ENCODE results near the gene NECAB3. TPM values are rescaled to one million over a fixed set of nuclear protein-coding genes. Genes with fewer than 3 reads are reported as not detected.
A peak's percentile ranks its signal among the peaks of the same experiment; 100 is the strongest.

The NECAB3 gene
- total RNA-seq, 1 donor from 2014 or later: 63.3 TPM

DNA sequence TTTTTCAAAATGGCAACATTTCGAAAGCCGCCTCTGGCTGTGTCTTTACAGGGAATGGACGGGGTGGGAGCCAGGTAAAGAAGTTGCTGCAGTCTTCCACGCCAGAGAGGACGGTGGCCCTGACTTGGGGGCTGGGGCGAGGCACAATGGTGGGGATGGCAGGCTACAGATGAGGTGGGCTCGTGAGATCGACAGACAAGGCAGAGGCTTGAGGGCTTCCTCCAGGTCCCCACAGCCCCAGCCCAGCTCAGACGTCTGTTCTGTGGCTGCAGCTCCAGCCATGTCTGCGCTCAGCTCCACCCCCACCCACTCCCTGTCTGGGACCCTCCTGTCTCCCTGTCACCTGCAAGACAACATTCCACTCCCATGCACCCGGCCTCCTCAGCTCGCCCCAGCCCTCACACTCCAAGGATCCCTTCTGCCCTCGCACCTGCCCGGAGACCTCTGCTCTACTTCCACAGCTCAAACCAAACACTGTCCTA lies 19.5 kb downstream of the NECAB3 start:
- Mint-ChIP-seq H3K27ac (ENCODE audit: unreplicated experiment) (no peak overlapping the region), H3K36me3 (ENCODE audit: low read depth) (peaks cover 3% of the 10 kb centered on the region), H3K9me3 (no peaks in the 10 kb centered on the region), H3K4me3 (peak overlapping the region; percentile 65), H3K27me3 (ENCODE audit: low read depth) (peaks cover 3% of the 10 kb centered on the region), H3K4me1 (peaks cover 19% of the 10 kb centered on the region)
- no peak for DNase-seq (ENCODE audit: low read depth, low spot score)
- TF ChIP-seq, protein P1, sequence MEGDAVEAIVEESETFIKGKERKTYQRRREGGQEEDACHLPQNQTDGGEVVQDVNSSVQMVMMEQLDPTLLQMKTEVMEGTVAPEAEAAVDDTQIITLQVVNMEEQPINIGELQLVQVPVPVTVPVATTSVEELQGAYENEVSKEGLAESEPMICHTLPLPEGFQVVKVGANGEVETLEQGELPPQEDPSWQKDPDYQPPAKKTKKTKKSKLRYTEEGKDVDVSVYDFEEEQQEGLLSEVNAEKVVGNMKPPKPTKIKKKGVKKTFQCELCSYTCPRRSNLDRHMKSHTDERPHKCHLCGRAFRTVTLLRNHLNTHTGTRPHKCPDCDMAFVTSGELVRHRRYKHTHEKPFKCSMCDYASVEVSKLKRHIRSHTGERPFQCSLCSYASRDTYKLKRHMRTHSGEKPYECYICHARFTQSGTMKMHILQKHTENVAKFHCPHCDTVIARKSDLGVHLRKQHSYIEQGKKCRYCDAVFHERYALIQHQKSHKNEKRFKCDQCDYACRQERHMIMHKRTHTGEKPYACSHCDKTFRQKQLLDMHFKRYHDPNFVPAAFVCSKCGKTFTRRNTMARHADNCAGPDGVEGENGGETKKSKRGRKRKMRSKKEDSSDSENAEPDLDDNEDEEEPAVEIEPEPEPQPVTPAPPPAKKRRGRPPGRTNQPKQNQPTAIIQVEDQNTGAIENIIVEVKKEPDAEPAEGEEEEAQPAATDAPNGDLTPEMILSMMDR (conservative IDR thresholded peaks at IDR 0.05): no peak

DNA sequence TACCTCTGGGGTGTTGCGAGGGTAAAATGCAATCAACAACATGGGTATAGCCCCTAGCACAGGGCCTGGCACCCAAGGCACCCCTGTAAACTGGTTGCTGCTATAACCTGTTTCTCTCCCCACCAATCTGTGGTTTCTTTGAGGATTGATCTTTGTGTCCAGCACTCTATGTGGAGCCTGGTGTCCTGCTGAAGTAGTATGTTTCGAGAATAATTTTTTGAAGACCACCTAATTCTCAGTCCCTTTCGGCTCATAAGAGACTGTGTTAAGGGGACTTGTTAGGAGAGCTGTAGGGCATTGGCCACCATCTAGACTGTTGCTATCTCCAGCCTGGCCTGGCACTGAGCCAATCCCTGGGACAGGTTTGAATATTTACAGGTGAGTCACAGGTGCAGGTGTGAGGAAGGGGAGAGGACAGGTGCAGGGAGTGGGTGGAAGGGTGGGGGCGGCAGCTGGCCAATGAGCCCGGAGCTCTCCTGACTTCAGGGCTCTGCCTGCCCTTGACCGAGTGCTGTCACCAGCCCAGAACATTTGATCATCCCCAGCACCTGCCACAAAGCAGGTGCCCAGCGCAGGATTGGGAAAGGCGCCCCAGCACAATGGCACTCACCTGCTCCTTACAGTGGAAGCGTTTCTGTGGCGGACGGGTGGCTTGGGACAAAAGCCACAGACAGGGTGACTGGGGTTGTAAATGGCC lies 20.2 kb downstream of the NECAB3 start:
- Mint-ChIP-seq H3K9me3 (no peaks in the 10 kb centered on the region), H3K36me3 (ENCODE audit: low read depth) (peaks cover 2% of the 10 kb centered on the region), H3K4me3 (peak overlapping the region; percentile 68), H3K27me3 (ENCODE audit: low read depth) (peaks cover 3% of the 10 kb centered on the region), H3K4me1 (peaks cover 25% of the 10 kb centered on the region), H3K27ac (ENCODE audit: unreplicated experiment) (peak overlapping the region; percentile 54)
- TF ChIP-seq, protein P1 (conservative IDR thresholded peaks at IDR 0.05): no peak
- no peak for DNase-seq (ENCODE audit: low read depth, low spot score)

DNA sequence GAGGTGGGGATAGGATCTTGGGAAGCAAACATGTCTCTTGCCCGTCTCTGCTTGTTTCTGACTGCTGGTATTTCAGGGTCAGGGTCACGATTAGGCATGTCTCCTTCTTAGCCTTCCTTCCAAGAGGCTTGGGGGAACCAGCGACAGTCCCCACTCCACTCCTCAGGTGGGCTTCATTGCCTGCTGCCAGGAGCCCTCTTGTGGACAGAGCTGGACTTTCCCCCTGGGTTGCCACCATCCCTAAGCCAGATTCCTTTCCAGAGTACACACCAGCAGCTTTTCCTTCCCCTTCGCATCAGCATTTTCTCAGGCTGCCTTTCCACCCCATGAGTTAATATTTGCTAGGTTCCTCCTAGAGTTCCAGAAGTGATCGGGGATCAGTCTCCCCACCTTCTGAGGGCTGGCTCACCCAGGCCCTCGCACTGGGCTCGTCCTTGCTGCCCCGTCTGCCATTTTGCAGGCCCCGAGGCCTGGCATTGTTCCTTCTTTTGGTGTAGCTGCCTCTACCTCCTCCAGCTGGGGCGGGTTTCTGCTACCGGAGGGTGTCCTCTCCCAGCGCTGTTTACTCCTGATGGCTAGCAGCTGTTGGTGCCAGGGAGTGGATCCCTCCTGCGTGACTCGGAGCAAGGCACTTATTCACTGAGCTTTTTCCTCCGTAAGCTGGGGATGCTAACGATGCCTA lies 20.9 kb downstream of the NECAB3 start:
- peak; percentile 79 for DNase-seq (ENCODE audit: low read depth, low spot score)
- Mint-ChIP-seq H3K36me3 (ENCODE audit: low read depth) (no peaks in the 10 kb centered on the region), H3K9me3 (no peaks in the 10 kb centered on the region), H3K27ac (ENCODE audit: unreplicated experiment) (no peak overlapping the region), H3K27me3 (ENCODE audit: low read depth) (peaks cover 3% of the 10 kb centered on the region), H3K4me3 (peak overlapping the region; percentile 68), H3K4me1 (peaks cover 29% of the 10 kb centered on the region)
- TF ChIP-seq, protein P1 (conservative IDR thresholded peaks at IDR 0.05): peak; percentile 89

DNA sequence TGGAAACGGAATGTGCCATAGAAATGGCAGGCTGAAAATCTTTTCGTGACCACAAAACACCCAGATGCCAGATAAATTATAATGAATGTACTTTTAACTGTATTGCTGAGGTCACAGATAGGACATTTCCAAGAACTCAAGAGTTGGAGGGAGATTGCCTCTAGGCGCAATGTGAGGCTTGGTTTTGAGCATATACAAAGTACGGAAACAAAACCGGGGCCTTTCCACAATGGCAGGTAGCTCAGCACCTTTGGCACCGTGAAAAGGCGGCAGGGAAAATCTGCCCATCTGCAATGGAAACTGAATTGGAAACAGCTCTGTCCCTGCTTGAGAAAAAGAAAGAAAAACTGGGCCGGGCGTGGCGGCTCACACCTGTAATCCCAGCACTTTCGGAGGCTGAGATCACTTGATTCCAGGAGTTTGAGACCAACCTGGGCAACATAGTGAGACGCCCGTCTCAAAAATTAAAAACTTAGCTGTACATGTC lies 22.6 kb downstream of the NECAB3 start:
- Mint-ChIP-seq H3K36me3 (ENCODE audit: low read depth) (peaks cover 6% of the 10 kb centered on the region), H3K27me3 (ENCODE audit: low read depth) (peaks cover 3% of the 10 kb centered on the region), H3K4me3 (peak overlapping the region; percentile 44), H3K4me1 (peaks cover 29% of the 10 kb centered on the region), H3K9me3 (no peaks in the 10 kb centered on the region), H3K27ac (ENCODE audit: unreplicated experiment) (no peak overlapping the region)
- no peak for DNase-seq (ENCODE audit: low read depth, low spot score)
- TF ChIP-seq, protein P1 (conservative IDR thresholded peaks at IDR 0.05): no peak

DNA sequence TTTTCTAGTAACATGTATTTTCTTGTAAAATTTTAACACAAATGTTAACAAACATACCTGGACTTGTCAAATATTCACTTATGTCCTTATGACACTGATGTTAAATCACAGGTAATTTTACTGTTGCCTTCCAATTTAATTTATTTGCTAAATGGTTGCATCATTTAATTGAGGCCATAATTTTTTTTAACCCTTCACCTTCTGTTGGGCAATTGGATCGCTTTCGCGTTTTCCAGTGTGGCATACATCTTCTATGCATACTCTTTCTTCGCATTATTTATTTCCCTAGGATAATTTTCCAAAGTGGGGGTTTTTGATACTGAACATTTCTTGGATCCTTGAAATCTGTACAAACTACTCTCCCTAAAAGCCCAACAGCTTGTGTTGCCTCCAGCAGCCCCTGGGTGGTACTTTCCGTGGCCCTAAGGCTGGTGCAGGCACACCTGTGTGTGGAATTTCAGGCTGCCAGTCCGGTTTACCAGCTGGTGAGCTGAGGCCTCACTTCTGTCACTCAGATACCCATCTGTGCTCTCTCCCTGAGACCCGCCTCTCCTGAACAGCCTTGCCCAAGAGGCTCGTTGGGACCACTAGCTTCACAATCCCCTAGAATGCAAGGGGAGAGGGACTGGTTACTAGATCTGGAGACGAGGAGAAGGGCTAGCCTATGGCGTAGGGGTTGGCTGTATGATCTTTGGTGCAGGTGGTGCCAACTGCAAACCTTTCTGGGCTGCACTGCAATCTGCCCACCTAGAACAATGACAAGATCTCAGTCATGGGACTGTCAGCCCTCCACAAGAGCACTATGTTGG lies 23.3 kb downstream of the NECAB3 start:
- Mint-ChIP-seq H3K9me3 (no peaks in the 10 kb centered on the region), H3K36me3 (ENCODE audit: low read depth) (peaks cover 6% of the 10 kb centered on the region), H3K27me3 (ENCODE audit: low read depth) (peaks cover 3% of the 10 kb centered on the region), H3K4me3 (no peak overlapping the region), H3K27ac (ENCODE audit: unreplicated experiment) (peak overlapping the region; percentile 72), H3K4me1 (peaks cover 29% of the 10 kb centered on the region)
- DNase-seq (ENCODE audit: low read depth, low spot score): no peak
- TF ChIP-seq, protein P1 (conservative IDR thresholded peaks at IDR 0.05): no peak

All from neural crest cell (in vitro differentiated cells).